HG03139 (cell line): Measurements from ENCODE around the gene RSPH1.

ENCODE experiments used
- ATAC-seq: cut with Tn5 transposase; IDR thresholded peaks from one replicate; pipeline ENCODE4 v1.9.1; 2021; ENCODE audit not compliant: unreplicated experiment

RSPH1 gene

DNA sequence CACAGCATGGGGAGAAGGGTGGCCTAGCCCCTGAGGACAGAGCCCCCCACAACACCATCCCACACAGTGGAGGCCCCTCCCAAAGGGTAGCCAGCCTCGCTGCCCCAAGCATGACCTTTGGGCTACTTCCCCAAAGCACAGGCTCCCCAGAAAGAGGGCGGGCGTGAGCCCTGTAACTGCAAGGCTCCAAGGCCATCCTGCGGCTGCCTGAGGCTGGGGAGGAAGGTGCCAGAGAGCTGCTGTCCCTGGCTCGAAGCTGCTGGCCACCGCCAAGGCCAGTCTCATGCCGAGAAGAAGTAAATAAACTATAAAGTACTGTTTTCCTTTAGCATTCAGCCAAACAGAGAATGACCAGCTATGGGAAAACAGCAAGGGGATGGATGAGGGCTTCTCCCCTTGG is 64.8 kb downstream of the RSPH1 start:
- ATAC-seq: no peak

DNA sequence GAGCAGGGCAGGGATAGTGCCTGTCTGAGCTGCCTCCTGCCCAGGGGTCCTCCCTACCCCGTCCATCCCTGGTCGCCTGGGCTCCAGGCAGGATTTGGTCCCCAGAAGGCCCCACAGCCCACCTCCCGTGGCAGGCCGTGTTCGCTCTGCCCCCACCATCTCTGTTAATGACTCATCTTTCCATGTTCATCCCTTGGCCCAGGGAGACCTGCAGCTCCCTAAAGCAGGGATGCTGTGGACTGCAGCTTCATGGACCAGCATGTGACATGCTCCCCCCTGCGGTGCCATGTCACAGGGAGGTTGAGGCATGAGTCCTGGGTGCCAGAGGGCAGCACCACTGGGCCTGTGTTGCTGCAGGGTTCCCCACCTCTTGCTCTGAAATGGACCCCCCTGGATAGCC is 65.5 kb downstream of the RSPH1 start:
- no peak for ATAC-seq

DNA sequence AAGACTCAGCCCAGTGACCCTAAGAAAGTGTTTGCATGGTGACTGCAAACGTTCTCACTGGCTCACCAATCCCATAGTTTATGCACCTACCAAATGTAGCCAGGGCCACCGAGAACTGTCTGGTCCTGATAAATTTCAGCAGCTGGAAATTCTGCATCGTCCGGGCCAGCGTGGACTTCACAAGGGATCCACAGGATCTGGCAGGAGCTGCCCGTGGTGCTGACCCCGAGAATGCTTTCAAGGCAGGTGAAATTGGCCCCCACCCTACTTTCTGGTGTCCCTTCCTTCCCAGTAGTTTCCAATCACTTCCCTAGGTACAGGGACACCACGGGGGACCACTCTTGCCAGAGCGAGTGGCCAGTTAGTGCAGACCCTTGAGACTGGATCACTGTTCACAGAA is 66.2 kb downstream of the RSPH1 start:
- no peak for ATAC-seq

DNA sequence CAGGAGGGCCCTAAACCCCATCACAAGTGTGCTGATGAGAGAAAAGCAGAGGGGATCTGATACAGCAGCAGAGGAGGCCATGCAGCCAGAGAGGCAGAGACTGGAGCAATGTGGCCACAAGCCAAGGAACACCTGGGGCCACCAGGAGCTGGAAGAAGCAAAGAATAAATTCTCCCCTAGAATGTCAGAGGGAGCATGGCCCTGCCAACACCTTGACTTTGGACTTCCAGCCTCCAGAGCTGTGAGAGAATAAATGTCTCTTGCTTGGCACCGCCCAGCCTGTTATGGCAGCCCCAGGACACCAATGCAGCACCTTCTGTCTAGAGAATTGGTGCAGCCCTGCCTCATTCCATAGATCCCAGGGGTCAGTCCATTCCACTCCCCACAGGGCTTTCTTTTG is 67.0 kb downstream of the RSPH1 start:
- no peak for ATAC-seq

DNA sequence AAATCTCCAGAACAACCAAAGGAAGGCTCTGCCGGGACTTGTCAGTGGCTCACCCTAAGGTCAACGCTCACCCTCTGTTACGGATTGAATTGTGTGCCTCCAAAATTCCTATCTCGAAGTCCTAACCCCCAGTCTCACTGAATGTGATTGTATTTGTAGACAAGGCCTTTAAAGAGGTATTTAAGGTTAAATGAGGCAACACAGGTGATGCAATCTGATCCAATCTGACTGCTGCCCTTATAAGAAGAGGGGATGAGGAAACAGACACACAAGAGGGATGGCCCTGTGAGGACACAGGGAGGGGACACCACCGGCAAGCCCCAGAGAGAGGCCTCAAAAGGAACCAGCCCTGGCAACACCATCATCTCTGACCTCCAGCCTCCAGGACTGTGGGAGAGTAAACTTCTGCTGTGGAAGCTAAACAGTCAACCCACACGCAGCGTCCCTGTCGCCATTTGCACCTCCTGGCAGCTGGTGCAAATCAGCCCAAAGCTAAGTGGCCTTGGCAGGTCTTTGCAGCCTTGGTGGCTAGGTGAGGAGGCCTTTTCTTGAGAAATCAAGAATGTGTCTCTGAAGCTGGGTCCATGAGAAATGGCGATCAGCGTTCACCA is 68.1 kb downstream of the RSPH1 start:
- no peak for ATAC-seq

DNA sequence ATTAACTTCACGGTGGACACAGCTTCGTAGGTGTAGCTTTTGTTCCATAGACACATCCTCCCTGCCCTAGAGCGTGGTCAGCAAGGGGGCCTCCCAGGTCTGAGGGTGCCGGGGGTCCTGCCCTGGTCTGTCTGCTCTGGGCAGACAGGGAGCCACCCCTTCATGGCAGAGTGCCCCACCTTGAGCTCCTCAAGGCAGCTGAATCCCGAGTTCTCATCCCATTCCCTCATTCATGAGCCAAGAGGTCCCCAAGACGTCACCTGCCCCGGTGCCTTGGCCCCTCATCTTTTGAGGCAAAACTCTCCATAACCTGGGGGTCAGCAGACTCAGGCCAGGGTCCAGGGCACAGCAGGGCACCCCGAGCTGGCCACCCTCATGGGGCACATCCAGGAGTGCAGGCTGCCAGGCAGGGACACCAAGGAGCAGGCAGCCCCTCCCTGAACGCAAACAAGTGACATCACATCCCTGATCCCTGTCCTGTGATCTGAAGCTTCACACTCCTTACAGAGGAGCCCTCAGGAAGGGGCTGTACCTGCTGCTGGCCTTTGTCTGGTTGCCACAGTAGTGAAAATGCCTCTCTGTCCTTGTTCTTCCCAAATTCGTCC is 69.0 kb downstream of the RSPH1 start:
- no peak for ATAC-seq

DNA sequence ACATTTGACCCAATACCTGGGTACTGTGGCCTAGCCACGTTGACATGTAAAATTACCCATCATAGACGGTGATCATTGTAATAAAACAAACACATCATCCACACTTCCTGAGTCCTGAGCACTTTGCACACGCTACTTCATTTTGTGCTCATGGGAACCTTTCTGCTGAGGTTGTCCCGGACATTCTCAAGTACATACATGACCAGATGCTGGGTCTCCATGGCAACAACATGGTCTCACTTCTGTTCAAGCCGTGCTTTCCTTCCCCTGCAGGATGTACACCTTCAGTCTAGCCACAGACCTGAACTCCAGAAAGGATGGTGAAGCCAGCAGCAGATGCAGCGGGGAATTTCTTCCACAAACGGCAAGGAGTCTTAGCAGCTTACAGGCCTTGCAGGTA is 69.6 kb downstream of the RSPH1 start:
- ATAC-seq: no peak

DNA sequence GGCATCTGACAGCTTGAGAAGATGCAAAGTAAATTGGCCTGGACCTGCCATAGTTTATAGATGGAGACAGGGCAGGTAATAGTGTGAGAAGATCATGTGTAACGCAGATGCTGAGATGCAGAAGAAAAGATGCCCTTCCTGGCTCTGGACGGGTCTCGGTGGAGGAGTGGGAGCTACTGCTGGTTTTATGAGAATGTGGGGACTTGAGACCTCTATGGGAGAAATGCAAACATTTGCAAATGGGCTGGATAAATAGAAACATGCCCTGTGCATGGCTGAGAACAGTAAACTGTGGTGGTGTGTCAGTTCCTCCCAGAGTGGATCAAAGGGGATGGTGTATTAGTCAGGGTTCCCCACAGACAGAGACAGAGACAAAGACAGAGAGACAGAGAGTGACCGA is 70.4 kb downstream of the RSPH1 start:
- no peak for ATAC-seq

DNA sequence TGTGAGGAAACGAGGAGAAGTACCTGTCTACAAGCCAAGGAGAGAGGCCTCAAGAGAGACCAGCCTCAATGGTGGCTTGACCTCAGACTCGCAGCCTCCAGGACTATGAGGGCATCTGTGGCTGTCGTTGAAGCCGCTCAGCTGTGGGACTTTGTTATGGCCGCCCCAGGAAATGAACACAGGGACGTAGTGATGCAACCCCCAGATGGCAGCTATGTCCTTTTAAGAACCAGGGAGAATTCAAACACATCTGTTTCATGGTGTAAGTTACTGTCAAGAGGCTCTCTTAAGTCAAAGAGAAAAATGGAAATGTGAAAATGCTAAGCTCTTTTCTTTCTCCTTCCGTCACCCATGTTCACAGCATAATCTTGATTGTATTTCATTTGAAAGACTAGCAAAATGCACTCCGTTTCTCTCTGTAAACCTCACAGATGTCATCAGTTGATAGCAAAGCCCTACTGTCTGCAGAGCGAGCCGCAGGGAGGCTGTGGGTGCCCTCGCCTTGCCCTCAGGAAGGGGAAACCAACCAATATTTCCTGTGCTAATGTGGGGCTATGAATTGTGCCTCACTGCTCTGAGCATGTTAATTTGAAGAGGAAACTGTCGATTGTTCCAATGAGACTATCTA is 71.0 kb downstream of the RSPH1 start:
- ATAC-seq: no peak

DNA sequence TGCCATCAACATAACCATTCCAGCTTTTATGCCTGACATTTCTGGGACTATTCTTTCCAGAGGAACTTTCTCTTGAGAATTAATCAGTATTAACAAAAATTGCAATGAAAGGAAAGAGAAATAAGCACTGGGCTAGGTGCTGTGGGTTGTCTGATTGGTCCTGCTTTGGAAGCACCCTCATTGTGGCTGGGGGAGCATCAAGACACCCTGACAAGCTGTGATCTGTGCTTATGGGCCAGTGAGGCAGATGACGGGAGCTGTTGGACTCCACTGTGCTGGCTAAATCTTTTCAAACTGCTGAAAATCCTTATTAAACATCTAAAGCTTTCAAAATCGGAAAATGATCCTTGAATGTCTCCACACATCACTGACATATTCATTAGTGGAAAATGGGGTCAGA is 72.3 kb downstream of the RSPH1 start:
- no peak for ATAC-seq

DNA sequence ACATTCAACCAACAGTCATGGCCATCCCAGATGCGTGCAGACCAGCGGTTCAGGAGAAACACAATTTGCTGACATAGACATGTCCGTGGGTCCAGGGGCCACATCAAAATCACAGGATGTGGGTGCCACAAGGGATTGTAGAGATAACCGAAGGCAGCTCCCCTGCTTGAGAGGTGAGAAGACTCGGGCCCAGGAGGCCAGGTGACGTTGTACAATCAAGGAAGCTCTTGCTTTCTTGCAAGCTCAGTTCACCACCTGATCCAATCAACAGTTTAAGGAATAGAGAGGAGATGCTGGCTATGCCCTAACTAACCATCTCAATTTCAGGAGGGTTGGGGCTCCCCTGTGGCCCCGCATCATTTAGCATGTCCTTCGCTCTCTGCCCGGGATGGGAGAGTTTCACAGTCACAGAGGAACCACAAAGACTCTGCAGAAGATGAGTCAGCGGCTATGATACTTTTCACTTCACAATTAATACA is 72.8 kb downstream of the RSPH1 start:
- no peak for ATAC-seq
